Measurements from ENCODE around the gene RTTN. TPM values are rescaled to one million over a fixed set of nuclear protein-coding genes. Genes with fewer than 3 reads are reported as not detected.

RTTN gene
- polyA plus RNA-seq, 1 of the 3 experiments (the other 2 are of a cell fraction) = 4.7 TPM

DNA sequence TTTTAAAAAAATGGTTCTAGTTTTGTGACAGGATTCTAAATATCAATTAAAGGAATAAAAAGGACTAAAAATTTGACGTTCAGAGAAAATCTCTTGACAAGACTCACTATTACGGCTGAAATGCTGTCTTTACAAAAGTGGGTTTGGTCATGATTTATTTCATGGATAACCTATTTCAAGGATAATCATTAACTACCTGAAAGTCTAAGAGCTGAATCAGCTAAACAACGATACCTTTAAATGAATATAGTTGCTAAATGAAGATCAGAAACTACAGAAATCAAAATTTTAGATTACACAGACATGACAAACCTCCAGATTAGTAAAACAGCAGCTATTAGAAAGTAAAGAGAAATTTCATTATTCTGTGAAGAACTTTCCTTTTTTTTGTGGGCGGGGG, 35.7 kb downstream of the RTTN start:
- H2AFZ ChIP-seq (ENCODE audit: low read depth) = no peak overlapping the region
- TF ChIP-seq FOXJ3 (CRISPR knock-in tag; IDR thresholded peaks at IDR 0.05) (no peak), JUND (IDR thresholded peaks at IDR 0.05) (no peak), GABPA (IDR thresholded peaks at IDR 0.05; ENCODE audit: low read depth) (no peak)
- H3K9ac ChIP-seq = no peak overlapping the region
- H3K4me3 ChIP-seq (ENCODE audit: low read depth in 2 of 2, low read length in 1 of 2) = no peak overlapping the region
- ChIA-PET CTCF (interaction anchor here (0.6 to 1.6 kb wide), 6 partner anchors 15 to 1321 kb away, joined by 3 to 5 read pairs (median 3); no protein-coding TSS in a partner anchor), POLR2A (no interaction called here)
- 88% methylated on average over 4 of the region's 4 CpGs for WGBS (ENCODE audit: low lambda C conversion rate)
- no peaks in the 10 kb centered on the region for H3K79me2 ChIP-seq (ENCODE audit: insufficient read depth)
- no peak overlapping the region for H3K4me2 ChIP-seq
- no peak overlapping the region for H3K27ac ChIP-seq (ENCODE audit: low read depth in 2 of 2, low read length in 1 of 2)
- no peaks in the 10 kb centered on the region for H3K9me3 ChIP-seq
- no peaks in the 10 kb centered on the region for H3K9me2 ChIP-seq
- H3K27me3 ChIP-seq (ENCODE audit: insufficient read depth) = no peaks in the 10 kb centered on the region
- H3K4me1 ChIP-seq (ENCODE audit: control insufficient read depth in 1 of 2, insufficient read depth in 2 of 2, low read depth in 1 of 2, low read length in 1 of 2) = no peaks in the 10 kb centered on the region
- H3K36me3 ChIP-seq (replicated peaks in 1 of 2; ENCODE audit: control insufficient read depth in 1 of 2, insufficient read depth in 2 of 2, low read length in 1 of 2) = peaks cover 0 to 18% of the 10 kb centered on the region in 2 experiments
- no peak for DNase-seq
- H4K20me1 ChIP-seq (ENCODE audit: insufficient read depth) = no peaks in the 10 kb centered on the region
- H3F3A ChIP-seq (replicated peaks; ENCODE audit: insufficient read depth) = peaks cover 4% of the 10 kb centered on the region

DNA sequence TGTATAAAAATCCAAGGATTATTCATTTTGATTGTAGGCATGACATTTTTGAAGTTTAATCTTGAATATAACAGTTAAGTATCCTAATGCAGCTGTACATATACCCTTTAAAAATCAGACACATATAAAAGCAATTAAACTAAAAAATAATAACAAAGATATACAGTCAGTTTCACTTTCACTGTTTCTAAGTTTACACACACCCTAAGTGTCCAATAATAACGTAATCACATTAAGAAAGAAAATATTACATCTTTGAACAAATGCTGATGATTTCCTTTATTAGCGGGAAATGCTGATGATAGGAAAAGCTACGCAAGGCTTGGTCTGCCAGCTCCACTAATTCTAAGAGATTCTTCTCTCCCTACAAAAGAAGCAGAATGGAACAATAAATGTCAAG, 38.8 kb downstream of the RTTN start:
- H2AFZ ChIP-seq (ENCODE audit: low read depth) = no peak overlapping the region; the same call in 1 of the 2 replicates
- CTCF ChIA-PET = interaction anchor here (0.9 to 1.9 kb wide), 2 partner anchors 267 to 288 kb away, joined by 3 to 7 read pairs; no protein-coding TSS in a partner anchor
- no peaks in the 10 kb centered on the region for H3K9me2 ChIP-seq
- H4K20me1 ChIP-seq (ENCODE audit: insufficient read depth) = no peaks in the 10 kb centered on the region
- H3F3A ChIP-seq (replicated peaks; ENCODE audit: insufficient read depth) = peaks cover 4% of the 10 kb centered on the region
- H3K27me3 ChIP-seq (ENCODE audit: insufficient read depth) = no peaks in the 10 kb centered on the region
- H3K4me1 ChIP-seq (ENCODE audit: control insufficient read depth in 1 of 2, insufficient read depth in 2 of 2, low read depth in 1 of 2, low read length in 1 of 2) = no peaks in the 10 kb centered on the region
- H3K27ac ChIP-seq (ENCODE audit: low read depth in 2 of 2, low read length in 1 of 2) = no peak overlapping the region; a peak in 1 of 4 replicates
- WGBS (ENCODE audit: low lambda C conversion rate) = 94% methylated on average over 3 of the region's 3 CpGs
- no peak for DNase-seq
- no peaks in the 10 kb centered on the region for H3K9me3 ChIP-seq
- no peak overlapping the region for H3K9ac ChIP-seq
- POLR2A ChIA-PET = no interaction called here
- H3K4me2 ChIP-seq = peak overlapping the region; percentile 28
- H3K4me3 ChIP-seq (ENCODE audit: low read depth in 2 of 2, low read length in 1 of 2) = no peak overlapping the region
- H3K36me3 ChIP-seq (replicated peaks in 1 of 2; ENCODE audit: control insufficient read depth in 1 of 2, insufficient read depth in 2 of 2, low read length in 1 of 2) = peaks cover 0 to 33% of the 10 kb centered on the region in 2 experiments
- H3K79me2 ChIP-seq (ENCODE audit: insufficient read depth) = no peaks in the 10 kb centered on the region
- TF ChIP-seq CTCF (IDR thresholded peaks at IDR 0.05) (no peak), EZH2phosphoT487 (IDR thresholded peaks at IDR 0.05; ENCODE audit: borderline replicate concordance, low read depth) (no peak), MXI1 (IDR thresholded peaks at IDR 0.05; ENCODE audit: low read depth, low read length) (no peak), JUND (IDR thresholded peaks at IDR 0.05) (no peak), GABPA (IDR thresholded peaks at IDR 0.05; ENCODE audit: low read depth) (no peak), USF1 (IDR thresholded peaks at IDR 0.05; ENCODE audit: borderline replicate concordance, low read depth) (no peak)

- CTCF ChIA-PET = interaction anchor here (1.1 to 1.9 kb wide), 2 partner anchors 268 to 285 kb away, joined by 3 to 7 read pairs; no protein-coding TSS in a partner anchor
- Histone ChIP-seq H3K27me3 (ENCODE audit: insufficient read depth) (no peaks in the 10 kb centered on the region), H3K27ac (ENCODE audit: low read depth in 2 of 2, low read length in 1 of 2) (no peak overlapping the region; a peak in 1 of 4 replicates), H2AFZ (ENCODE audit: low read depth) (no peak overlapping the region), H3K36me3 (replicated peaks in 1 of 2; ENCODE audit: control insufficient read depth in 1 of 2, insufficient read depth in 2 of 2, low read length in 1 of 2) (peaks cover 0 to 40% of the 10 kb centered on the region in 2 experiments), H3K9me3 (no peaks in the 10 kb centered on the region), H3K4me1 (ENCODE audit: control insufficient read depth in 1 of 2, insufficient read depth in 2 of 2, low read depth in 1 of 2, low read length in 1 of 2) (no peaks in the 10 kb centered on the region), H3K9me2 (no peaks in the 10 kb centered on the region), H3K4me3 (ENCODE audit: low read depth in 2 of 2, low read length in 1 of 2) (no peak overlapping the region), H3K4me2 (no peak overlapping the region), H4K20me1 (ENCODE audit: insufficient read depth) (no peaks in the 10 kb centered on the region), H3F3A (replicated peaks; ENCODE audit: insufficient read depth) (peaks cover 4% of the 10 kb centered on the region), H3K9ac (no peak overlapping the region), H3K79me2 (ENCODE audit: insufficient read depth) (no peaks in the 10 kb centered on the region)
- no peak for TF ChIP-seq MXI1 (IDR thresholded peaks at IDR 0.05; ENCODE audit: low read depth, low read length)
- TF ChIP-seq IRF3 (IDR thresholded peaks at IDR 0.05; ENCODE audit: low read depth, low read length) = no peak
- no peak for TF ChIP-seq MAX (IDR thresholded peaks at IDR 0.05; ENCODE audit: low read depth)
- TF ChIP-seq EZH2phosphoT487 (IDR thresholded peaks at IDR 0.05; ENCODE audit: borderline replicate concordance, low read depth) = no peak
- no peak for TF ChIP-seq TCF12 (IDR thresholded peaks at IDR 0.05)
- no peak for TF ChIP-seq EP300 (IDR thresholded peaks at IDR 0.05; ENCODE audit: borderline replicate concordance in 1 of 2, low read depth in 1 of 2, low read length in 1 of 2)
- no peak for TF ChIP-seq FOXJ3 (CRISPR knock-in tag; IDR thresholded peaks at IDR 0.05)
- no peak for TF ChIP-seq FOSL2 (IDR thresholded peaks at IDR 0.05; ENCODE audit: borderline replicate concordance, low read depth)
- no peak for TF ChIP-seq MEF2A (IDR thresholded peaks at IDR 0.05; ENCODE audit: borderline replicate concordance, low read depth)
- no peak for TF ChIP-seq SMC3 (IDR thresholded peaks at IDR 0.05; ENCODE audit: low read depth, low read length)
- WGBS (ENCODE audit: low lambda C conversion rate) = 79% methylated on average over 3 of the region's 3 CpGs
- POLR2A ChIA-PET = no interaction called here
- no peak for DNase-seq
Measured at GRCh38 chr18:70165936-70166335, 39.6 kb downstream of the RTTN start.

Measured in SK-N-SH (cell line).